H9 (cell line): Measurements from ENCODE around the gene FBXW9. TPM values are rescaled to one million over a fixed set of nuclear protein-coding genes. Genes with fewer than 3 reads are reported as not detected.
A peak's percentile ranks its signal among the peaks of the same experiment; 100 is the strongest.

Source experiments
- DNase-seq: peaks from one replicate; pipeline ENCODE4 v3.0.0-alpha.2; 2017
- H2AFZ ChIP-seq: one replicate; pipeline ENCODE4 v1.6.1; 2013; ENCODE audit warnings: mild to moderate bottlenecking, low read length, control low read depth, moderate library complexity
- H2AK5ac ChIP-seq: 2 replicates; pipeline ENCODE4 v1.6.1; 2013; ENCODE audit warnings: low read length, control low read depth, mixed read lengths; ENCODE audit not compliant: insufficient read length
- H2BK120ac ChIP-seq: one replicate; pipeline ENCODE4 v1.6.1; 2013; ENCODE audit warnings: low read depth, mild to moderate bottlenecking, low read length, control low read depth, inconsistent platforms; ENCODE audit not compliant: poor library complexity, severe bottlenecking
- H2BK12ac ChIP-seq: 2 replicates; pipeline ENCODE4 v1.6.1; 2013; ENCODE audit warnings: low read length, control low read depth, mixed read lengths, low read depth; ENCODE audit not compliant: insufficient read length
- H2BK15ac ChIP-seq: 2 replicates; pipeline ENCODE4 v1.6.1; 2013; ENCODE audit warnings: low read depth, low read length, control low read depth
- H2BK20ac ChIP-seq: one replicate; pipeline ENCODE4 v1.6.1; 2013; ENCODE audit warnings: low read depth, mild to moderate bottlenecking, low read length, control low read depth, inconsistent platforms; ENCODE audit not compliant: poor library complexity, severe bottlenecking
- H2BK5ac ChIP-seq: 2 replicates; pipeline ENCODE4 v1.6.1; 2013; ENCODE audit warnings: low read length, control low read depth, mixed read lengths; ENCODE audit not compliant: insufficient read length
- H3K14ac ChIP-seq: 2 replicates; pipeline ENCODE4 v1.6.1; 2013; ENCODE audit warnings: low read length, control low read depth; ENCODE audit not compliant: insufficient read depth
- H3K18ac ChIP-seq: 2 replicates; pipeline ENCODE4 v1.6.1; 2013; ENCODE audit warnings: low read depth, mild to moderate bottlenecking, mixed read lengths, low read length, control low read depth; ENCODE audit not compliant: insufficient read length
- H3K23ac ChIP-seq: 2 replicates; pipeline ENCODE4 v1.6.1; 2013; ENCODE audit warnings: low read length, control low read depth, mixed read lengths, low read depth; ENCODE audit not compliant: insufficient read length
- H3K23me2 ChIP-seq: 2 replicates; pipeline ENCODE4 v1.6.1; 2013; ENCODE audit warnings: low read depth, mild to moderate bottlenecking, mixed read lengths, low read length, control low read depth; ENCODE audit not compliant: insufficient read length, poor library complexity, severe bottlenecking
- H3K27ac ChIP-seq: 2 replicates; pipeline ENCODE4 v1.5.1; 2013; ENCODE audit warnings: low read length, control low read depth, mixed read lengths, low read depth; ENCODE audit not compliant: insufficient read length
- H3K27me3 ChIP-seq: 2 replicates; pipeline ENCODE4 v1.6.1; 2013; ENCODE audit warnings: low read length, control low read depth, inconsistent platforms; ENCODE audit not compliant: insufficient read depth
- H3K4ac ChIP-seq: 2 replicates; pipeline ENCODE4 v1.6.1; 2013; ENCODE audit warnings: low read depth, mild to moderate bottlenecking, control low read depth, inconsistent platforms, low read length, moderate library complexity
- H3K4me1 ChIP-seq: 2 replicates; pipeline ENCODE4 v1.6.1; 2013; ENCODE audit warnings: low read length, control low read depth, inconsistent platforms; ENCODE audit not compliant: insufficient read depth
- H3K4me2 ChIP-seq: 2 replicates; pipeline ENCODE4 v1.6.1; 2013; ENCODE audit warnings: low read length, control low read depth, mixed read lengths; ENCODE audit not compliant: insufficient read length, insufficient read depth
- H3K56ac ChIP-seq: 2 replicates; pipeline ENCODE4 v1.6.1; 2013; ENCODE audit warnings: low read depth, mild to moderate bottlenecking, mixed read lengths, low read length, control low read depth; ENCODE audit not compliant: insufficient read length
- H3K79me1 ChIP-seq: 2 replicates; pipeline ENCODE4 v1.6.1; 2013; ENCODE audit warnings: low read depth, mild to moderate bottlenecking, moderate library complexity, low read length, control low read depth, inconsistent platforms; ENCODE audit not compliant: insufficient read depth, poor library complexity, severe bottlenecking
- H3K79me2 ChIP-seq: 2 replicates; pipeline ENCODE4 v1.6.1; 2013; ENCODE audit warnings: low read length, control low read depth, inconsistent platforms; ENCODE audit not compliant: insufficient read depth
- H3K9ac ChIP-seq: 2 replicates; pipeline ENCODE4 v1.6.1; 2013; ENCODE audit warnings: low read length, control low read depth, mixed read lengths; ENCODE audit not compliant: insufficient read length; ENCODE audit errors: extremely low read depth
- H3K9me3 ChIP-seq: one replicate; pipeline ENCODE4 v1.6.1; 2013; ENCODE audit warnings: low read depth, low read length, inconsistent platforms; ENCODE audit not compliant: control insufficient read depth
- H3T11ph ChIP-seq: one replicate; pipeline ENCODE4 v1.6.1; 2013; ENCODE audit warnings: mild to moderate bottlenecking, low read length, control low read depth, inconsistent platforms
- H4K20me1 ChIP-seq: one replicate; pipeline ENCODE4 v1.6.1; 2013; ENCODE audit not compliant: control insufficient read depth, insufficient read length, insufficient read depth
- H4K5ac ChIP-seq: 2 replicates; pipeline ENCODE4 v1.6.1; 2013; ENCODE audit warnings: low read depth, mild to moderate bottlenecking, mixed read lengths, low read length, control low read depth; ENCODE audit not compliant: insufficient read length
- H4K8ac ChIP-seq: replicated peaks from 2 replicates; pipeline ENCODE4 v1.6.1; 2013; ENCODE audit warnings: low read length, control low read depth, mixed read lengths, low read depth; ENCODE audit not compliant: insufficient read length
- H4K91ac ChIP-seq: 2 replicates; pipeline ENCODE4 v1.6.1; 2013; ENCODE audit warnings: low read depth, mild to moderate bottlenecking, moderate library complexity, mixed read lengths, low read length, control low read depth; ENCODE audit not compliant: insufficient read length
- H3K27ac Mint-ChIP-seq, 3 experiments: 2 replicates in 2 of 3; 3 replicates in 1 of 3; pipeline ENCODE4 v1.8.0; 2020 to 2021; ENCODE audit warnings: mixed read lengths in 3 of 3, mild to moderate bottlenecking in 1 of 3, moderate library complexity in 1 of 3
- H3K27me3 Mint-ChIP-seq: 2 replicates; pipeline ENCODE4 v1.8.0; 2021; ENCODE audit warnings: low read depth, mild to moderate bottlenecking, moderate library complexity, mixed read lengths
- H3K36me3 Mint-ChIP-seq, 3 experiments: 2 replicates in 2 of 3; 3 replicates in 1 of 3; pipeline ENCODE4 v1.8.0; 2020 to 2021; ENCODE audit warnings: low read depth in 3 of 3, mixed read lengths in 3 of 3; ENCODE audit not compliant: insufficient read depth in 1 of 3
- H3K4me1 Mint-ChIP-seq, 2 experiments: 2 replicates each; pipeline ENCODE4 v1.8.0; 2020; ENCODE audit warnings: mixed read lengths in 2 of 2
- H3K4me3 Mint-ChIP-seq, 2 experiments: 2 replicates in 1 of 2; 3 replicates in 1 of 2; pipeline ENCODE4 v1.8.0; 2020 to 2021; ENCODE audit warnings: mild to moderate bottlenecking in 2 of 2, mixed read lengths in 2 of 2, moderate library complexity in 1 of 2
- H3K9me3 Mint-ChIP-seq, 2 experiments: 2 replicates in 1 of 2; 3 replicates in 1 of 2; pipeline ENCODE4 v1.8.0; 2020; ENCODE audit warnings: mild to moderate bottlenecking in 2 of 2, mixed read lengths in 2 of 2, moderate library complexity in 1 of 2
- WGBS: extraction: QIAGEN DNeasy Blood & Tissue Kit; methylation state at CpG from one replicate; pipeline ENCODE4 v1.1.7; 2013; ENCODE audit warnings: missing lambda C conversion rate, low lambda C conversion rate, mixed read lengths; ENCODE audit not compliant: insufficient read length; ENCODE audit errors: extremely low coverage; 5-methylcytosine and 5-hydroxymethylcytosine counted together
- total RNA-seq: library from RNA; stranded (reverse); gene quantifications from 2 replicates; pipeline ENCODE4 v1.2.1, GENCODE V29; 2021
- TF ChIP-seq, protein P1 (sequence below): fragments of 200-600 bp; sonication (generic); conservative IDR thresholded peaks from 3 replicates; pipeline ENCODE4 v1.8.0; 2021; ENCODE audit warnings: antibody characterized with exemption, mild to moderate bottlenecking

FBXW9 gene
- total RNA-seq, 1 experiment from 2014 or later = 11.7 TPM

DNA sequence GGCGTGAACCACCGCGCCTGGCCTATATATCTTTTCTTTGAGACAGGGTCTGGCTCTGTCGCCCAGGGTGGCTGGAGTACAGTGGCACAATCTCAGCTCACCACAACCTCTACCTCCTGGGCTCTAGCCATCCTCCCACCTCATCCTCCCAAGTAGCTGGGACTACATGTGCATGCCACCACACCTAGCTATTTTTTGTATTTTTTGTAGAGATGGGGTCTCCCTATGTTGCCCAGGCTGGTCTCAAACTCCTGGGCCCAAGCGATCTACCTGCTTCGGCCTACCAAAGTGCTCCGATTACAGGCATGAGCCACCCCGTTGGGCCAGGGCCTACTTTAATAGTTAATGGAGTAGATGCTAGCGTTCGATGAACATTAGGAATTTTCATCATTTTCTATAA, 23.9 kb upstream of the FBXW9 start:
- H2BK120ac ChIP-seq = no peak overlapping the region
- H4K20me1 ChIP-seq = no peaks in the 10 kb centered on the region
- H3K9ac ChIP-seq = no peak overlapping the region
- no peak overlapping the region for H2BK20ac ChIP-seq
- H2BK15ac ChIP-seq = no peak overlapping the region
- no peak overlapping the region for H3K27ac ChIP-seq
- no peak overlapping the region for H4K91ac ChIP-seq
- H2BK5ac ChIP-seq = no peak overlapping the region
- H3K79me2 ChIP-seq = peaks cover 26% of the 10 kb centered on the region; the same call in 1 of the 2 replicates
- peaks cover 15 to 18% of the 10 kb centered on the region in 2 experiments for H3K4me1 Mint-ChIP-seq
- H3K4ac ChIP-seq = no peak overlapping the region
- H2AK5ac ChIP-seq = no peak overlapping the region
- peak overlapping the region; percentile 75 to 97 for H3K4me3 Mint-ChIP-seq
- H3T11ph ChIP-seq = no peak overlapping the region
- peaks cover 10% of the 10 kb centered on the region for H3K79me1 ChIP-seq
- H3K4me1 ChIP-seq = no peaks in the 10 kb centered on the region
- H2AFZ ChIP-seq = no peak overlapping the region
- H3K36me3 Mint-ChIP-seq = peaks cover 40 to 54% (median 41%) of the 10 kb centered on the region in 3 experiments; a peak in 6 of 7 replicates
- WGBS = no CpG with 5 or more reads among the region's 10 CpGs
- H4K8ac ChIP-seq = no peak overlapping the region
- H3K18ac ChIP-seq = no peak overlapping the region
- no peak overlapping the region for H2BK12ac ChIP-seq
- H3K23ac ChIP-seq = no peak overlapping the region
- no peak overlapping the region for H3K56ac ChIP-seq
- no peaks in the 10 kb centered on the region for H3K27me3 ChIP-seq
- H3K27me3 Mint-ChIP-seq = no peaks in the 10 kb centered on the region
- no peaks in the 10 kb centered on the region for H3K9me3 Mint-ChIP-seq
- H3K27ac Mint-ChIP-seq = peak overlapping the region in 1 of 3 experiments; percentile 76; a peak in 3 of 7 replicates
- H3K23me2 ChIP-seq = peaks cover 22% of the 10 kb centered on the region
- no peak overlapping the region for H3K14ac ChIP-seq
- peak overlapping the region; percentile 19 for H3K4me2 ChIP-seq
- DNase-seq = no peak
- H3K9me3 ChIP-seq = no peaks in the 10 kb centered on the region
- no peak overlapping the region for H4K5ac ChIP-seq
- TF ChIP-seq, protein P1, sequence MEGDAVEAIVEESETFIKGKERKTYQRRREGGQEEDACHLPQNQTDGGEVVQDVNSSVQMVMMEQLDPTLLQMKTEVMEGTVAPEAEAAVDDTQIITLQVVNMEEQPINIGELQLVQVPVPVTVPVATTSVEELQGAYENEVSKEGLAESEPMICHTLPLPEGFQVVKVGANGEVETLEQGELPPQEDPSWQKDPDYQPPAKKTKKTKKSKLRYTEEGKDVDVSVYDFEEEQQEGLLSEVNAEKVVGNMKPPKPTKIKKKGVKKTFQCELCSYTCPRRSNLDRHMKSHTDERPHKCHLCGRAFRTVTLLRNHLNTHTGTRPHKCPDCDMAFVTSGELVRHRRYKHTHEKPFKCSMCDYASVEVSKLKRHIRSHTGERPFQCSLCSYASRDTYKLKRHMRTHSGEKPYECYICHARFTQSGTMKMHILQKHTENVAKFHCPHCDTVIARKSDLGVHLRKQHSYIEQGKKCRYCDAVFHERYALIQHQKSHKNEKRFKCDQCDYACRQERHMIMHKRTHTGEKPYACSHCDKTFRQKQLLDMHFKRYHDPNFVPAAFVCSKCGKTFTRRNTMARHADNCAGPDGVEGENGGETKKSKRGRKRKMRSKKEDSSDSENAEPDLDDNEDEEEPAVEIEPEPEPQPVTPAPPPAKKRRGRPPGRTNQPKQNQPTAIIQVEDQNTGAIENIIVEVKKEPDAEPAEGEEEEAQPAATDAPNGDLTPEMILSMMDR = no peak
